Measurements from ENCODE around the gene ZFYVE27.

- TF ChIP-seq, protein P1, sequence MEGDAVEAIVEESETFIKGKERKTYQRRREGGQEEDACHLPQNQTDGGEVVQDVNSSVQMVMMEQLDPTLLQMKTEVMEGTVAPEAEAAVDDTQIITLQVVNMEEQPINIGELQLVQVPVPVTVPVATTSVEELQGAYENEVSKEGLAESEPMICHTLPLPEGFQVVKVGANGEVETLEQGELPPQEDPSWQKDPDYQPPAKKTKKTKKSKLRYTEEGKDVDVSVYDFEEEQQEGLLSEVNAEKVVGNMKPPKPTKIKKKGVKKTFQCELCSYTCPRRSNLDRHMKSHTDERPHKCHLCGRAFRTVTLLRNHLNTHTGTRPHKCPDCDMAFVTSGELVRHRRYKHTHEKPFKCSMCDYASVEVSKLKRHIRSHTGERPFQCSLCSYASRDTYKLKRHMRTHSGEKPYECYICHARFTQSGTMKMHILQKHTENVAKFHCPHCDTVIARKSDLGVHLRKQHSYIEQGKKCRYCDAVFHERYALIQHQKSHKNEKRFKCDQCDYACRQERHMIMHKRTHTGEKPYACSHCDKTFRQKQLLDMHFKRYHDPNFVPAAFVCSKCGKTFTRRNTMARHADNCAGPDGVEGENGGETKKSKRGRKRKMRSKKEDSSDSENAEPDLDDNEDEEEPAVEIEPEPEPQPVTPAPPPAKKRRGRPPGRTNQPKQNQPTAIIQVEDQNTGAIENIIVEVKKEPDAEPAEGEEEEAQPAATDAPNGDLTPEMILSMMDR (IDR thresholded peaks at IDR 0.05), result no peak
- no peak for TF ChIP-seq POLR2A (IDR thresholded peaks at IDR 0.05)
Measured at GRCh38 chr10:97789770-97790397, 53.0 kb downstream of the ZFYVE27 start.

Data from body of pancreas (tissue), 4 donors.